H9 (cell line): ENCODE measurements around the gene DISC1. TPM values are rescaled to one million over a fixed set of nuclear protein-coding genes. Genes with fewer than 3 reads are reported as not detected.

Experiments
- DNase-seq: peaks from one replicate; pipeline ENCODE4 v3.0.0-alpha.2; 2017
- H2AFZ ChIP-seq: one replicate; pipeline ENCODE4 v1.6.1; 2013; ENCODE audit warnings: mild to moderate bottlenecking, low read length, control low read depth, moderate library complexity
- H2AK5ac ChIP-seq: 2 replicates; pipeline ENCODE4 v1.6.1; 2013; ENCODE audit warnings: low read length, control low read depth, mixed read lengths; ENCODE audit not compliant: insufficient read length
- H2BK120ac ChIP-seq: one replicate; pipeline ENCODE4 v1.6.1; 2013; ENCODE audit warnings: low read depth, mild to moderate bottlenecking, low read length, control low read depth, inconsistent platforms; ENCODE audit not compliant: poor library complexity, severe bottlenecking
- H2BK12ac ChIP-seq: 2 replicates; pipeline ENCODE4 v1.6.1; 2013; ENCODE audit warnings: low read length, control low read depth, mixed read lengths, low read depth; ENCODE audit not compliant: insufficient read length
- H2BK15ac ChIP-seq: 2 replicates; pipeline ENCODE4 v1.6.1; 2013; ENCODE audit warnings: low read depth, low read length, control low read depth
- H2BK20ac ChIP-seq: one replicate; pipeline ENCODE4 v1.6.1; 2013; ENCODE audit warnings: low read depth, mild to moderate bottlenecking, low read length, control low read depth, inconsistent platforms; ENCODE audit not compliant: poor library complexity, severe bottlenecking
- H2BK5ac ChIP-seq: 2 replicates; pipeline ENCODE4 v1.6.1; 2013; ENCODE audit warnings: low read length, control low read depth, mixed read lengths; ENCODE audit not compliant: insufficient read length
- H3K14ac ChIP-seq: 2 replicates; pipeline ENCODE4 v1.6.1; 2013; ENCODE audit warnings: low read length, control low read depth; ENCODE audit not compliant: insufficient read depth
- H3K18ac ChIP-seq: 2 replicates; pipeline ENCODE4 v1.6.1; 2013; ENCODE audit warnings: low read depth, mild to moderate bottlenecking, mixed read lengths, low read length, control low read depth; ENCODE audit not compliant: insufficient read length
- H3K23ac ChIP-seq: 2 replicates; pipeline ENCODE4 v1.6.1; 2013; ENCODE audit warnings: low read length, control low read depth, mixed read lengths, low read depth; ENCODE audit not compliant: insufficient read length
- H3K23me2 ChIP-seq: 2 replicates; pipeline ENCODE4 v1.6.1; 2013; ENCODE audit warnings: low read depth, mild to moderate bottlenecking, mixed read lengths, low read length, control low read depth; ENCODE audit not compliant: insufficient read length, poor library complexity, severe bottlenecking
- H3K27ac ChIP-seq: 2 replicates; pipeline ENCODE4 v1.5.1; 2013; ENCODE audit warnings: low read length, control low read depth, mixed read lengths, low read depth; ENCODE audit not compliant: insufficient read length
- H3K27me3 ChIP-seq: 2 replicates; pipeline ENCODE4 v1.6.1; 2013; ENCODE audit warnings: low read length, control low read depth, inconsistent platforms; ENCODE audit not compliant: insufficient read depth
- H3K4ac ChIP-seq: 2 replicates; pipeline ENCODE4 v1.6.1; 2013; ENCODE audit warnings: low read depth, mild to moderate bottlenecking, control low read depth, inconsistent platforms, low read length, moderate library complexity
- H3K4me1 ChIP-seq: 2 replicates; pipeline ENCODE4 v1.6.1; 2013; ENCODE audit warnings: low read length, control low read depth, inconsistent platforms; ENCODE audit not compliant: insufficient read depth
- H3K4me2 ChIP-seq: 2 replicates; pipeline ENCODE4 v1.6.1; 2013; ENCODE audit warnings: low read length, control low read depth, mixed read lengths; ENCODE audit not compliant: insufficient read length, insufficient read depth
- H3K56ac ChIP-seq: 2 replicates; pipeline ENCODE4 v1.6.1; 2013; ENCODE audit warnings: low read depth, mild to moderate bottlenecking, mixed read lengths, low read length, control low read depth; ENCODE audit not compliant: insufficient read length
- H3K79me1 ChIP-seq: 2 replicates; pipeline ENCODE4 v1.6.1; 2013; ENCODE audit warnings: low read depth, mild to moderate bottlenecking, moderate library complexity, low read length, control low read depth, inconsistent platforms; ENCODE audit not compliant: insufficient read depth, poor library complexity, severe bottlenecking
- H3K79me2 ChIP-seq: 2 replicates; pipeline ENCODE4 v1.6.1; 2013; ENCODE audit warnings: low read length, control low read depth, inconsistent platforms; ENCODE audit not compliant: insufficient read depth
- H3K9ac ChIP-seq: 2 replicates; pipeline ENCODE4 v1.6.1; 2013; ENCODE audit warnings: low read length, control low read depth, mixed read lengths; ENCODE audit not compliant: insufficient read length; ENCODE audit errors: extremely low read depth
- H3K9me3 ChIP-seq: one replicate; pipeline ENCODE4 v1.6.1; 2013; ENCODE audit warnings: low read depth, low read length, inconsistent platforms; ENCODE audit not compliant: control insufficient read depth
- H3T11ph ChIP-seq: one replicate; pipeline ENCODE4 v1.6.1; 2013; ENCODE audit warnings: mild to moderate bottlenecking, low read length, control low read depth, inconsistent platforms
- H4K20me1 ChIP-seq: one replicate; pipeline ENCODE4 v1.6.1; 2013; ENCODE audit not compliant: control insufficient read depth, insufficient read length, insufficient read depth
- H4K5ac ChIP-seq: 2 replicates; pipeline ENCODE4 v1.6.1; 2013; ENCODE audit warnings: low read depth, mild to moderate bottlenecking, mixed read lengths, low read length, control low read depth; ENCODE audit not compliant: insufficient read length
- H4K8ac ChIP-seq: replicated peaks from 2 replicates; pipeline ENCODE4 v1.6.1; 2013; ENCODE audit warnings: low read length, control low read depth, mixed read lengths, low read depth; ENCODE audit not compliant: insufficient read length
- H4K91ac ChIP-seq: 2 replicates; pipeline ENCODE4 v1.6.1; 2013; ENCODE audit warnings: low read depth, mild to moderate bottlenecking, moderate library complexity, mixed read lengths, low read length, control low read depth; ENCODE audit not compliant: insufficient read length
- H3K27ac Mint-ChIP-seq, 3 experiments: 2 replicates in 2 of 3; 3 replicates in 1 of 3; pipeline ENCODE4 v1.8.0; 2020 to 2021; ENCODE audit warnings: mixed read lengths in 3 of 3, mild to moderate bottlenecking in 1 of 3, moderate library complexity in 1 of 3
- H3K27me3 Mint-ChIP-seq: 2 replicates; pipeline ENCODE4 v1.8.0; 2021; ENCODE audit warnings: low read depth, mild to moderate bottlenecking, moderate library complexity, mixed read lengths
- H3K36me3 Mint-ChIP-seq, 3 experiments: 2 replicates in 2 of 3; 3 replicates in 1 of 3; pipeline ENCODE4 v1.8.0; 2020 to 2021; ENCODE audit warnings: low read depth in 3 of 3, mixed read lengths in 3 of 3; ENCODE audit not compliant: insufficient read depth in 1 of 3
- H3K4me1 Mint-ChIP-seq, 2 experiments: 2 replicates each; pipeline ENCODE4 v1.8.0; 2020; ENCODE audit warnings: mixed read lengths in 2 of 2
- H3K4me3 Mint-ChIP-seq, 2 experiments: 2 replicates in 1 of 2; 3 replicates in 1 of 2; pipeline ENCODE4 v1.8.0; 2020 to 2021; ENCODE audit warnings: mild to moderate bottlenecking in 2 of 2, mixed read lengths in 2 of 2, moderate library complexity in 1 of 2
- H3K9me3 Mint-ChIP-seq, 2 experiments: 2 replicates in 1 of 2; 3 replicates in 1 of 2; pipeline ENCODE4 v1.8.0; 2020; ENCODE audit warnings: mild to moderate bottlenecking in 2 of 2, mixed read lengths in 2 of 2, moderate library complexity in 1 of 2
- WGBS: extraction: QIAGEN DNeasy Blood & Tissue Kit; methylation state at CpG from one replicate; pipeline ENCODE4 v1.1.7; 2013; ENCODE audit warnings: missing lambda C conversion rate, low lambda C conversion rate, mixed read lengths; ENCODE audit not compliant: insufficient read length; ENCODE audit errors: extremely low coverage; 5-methylcytosine and 5-hydroxymethylcytosine counted together
- total RNA-seq: library from RNA; stranded (reverse); gene quantifications from 2 replicates; pipeline ENCODE4 v1.2.1, GENCODE V29; 2021
- TF ChIP-seq, protein P1 (sequence below): fragments of 200-600 bp; sonication (generic); conservative IDR thresholded peaks from 3 replicates; pipeline ENCODE4 v1.8.0; 2021; ENCODE audit warnings: antibody characterized with exemption, mild to moderate bottlenecking

Gene DISC1
- total RNA-seq, 1 experiment from 2014 or later, result 2.5 TPM

DNA sequence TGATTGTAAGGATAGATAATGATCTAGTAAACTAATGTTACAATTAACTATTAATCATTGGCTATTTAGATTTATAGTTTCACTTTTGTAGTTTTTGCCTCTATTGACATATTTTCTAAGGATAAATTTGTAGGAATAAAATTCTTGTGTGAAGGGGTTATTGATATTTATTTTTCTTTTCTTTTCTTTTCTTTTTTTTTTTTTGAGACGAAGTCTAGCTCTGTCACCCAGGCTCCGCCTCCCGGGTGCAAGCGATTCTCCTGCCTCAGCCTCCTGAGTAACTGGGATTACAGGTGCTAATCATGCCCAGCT lies 24.0 kb upstream of the DISC1 start:
- H3K27ac ChIP-seq, result no peak overlapping the region
- H2AK5ac ChIP-seq, result no peak overlapping the region
- H3K79me2 ChIP-seq, result no peaks in the 10 kb centered on the region
- H2BK120ac ChIP-seq, result no peak overlapping the region
- H4K91ac ChIP-seq, result no peak overlapping the region
- H3K9ac ChIP-seq, result no peak overlapping the region
- H4K5ac ChIP-seq, result no peak overlapping the region
- H3K18ac ChIP-seq, result no peak overlapping the region
- TF ChIP-seq, protein P1, sequence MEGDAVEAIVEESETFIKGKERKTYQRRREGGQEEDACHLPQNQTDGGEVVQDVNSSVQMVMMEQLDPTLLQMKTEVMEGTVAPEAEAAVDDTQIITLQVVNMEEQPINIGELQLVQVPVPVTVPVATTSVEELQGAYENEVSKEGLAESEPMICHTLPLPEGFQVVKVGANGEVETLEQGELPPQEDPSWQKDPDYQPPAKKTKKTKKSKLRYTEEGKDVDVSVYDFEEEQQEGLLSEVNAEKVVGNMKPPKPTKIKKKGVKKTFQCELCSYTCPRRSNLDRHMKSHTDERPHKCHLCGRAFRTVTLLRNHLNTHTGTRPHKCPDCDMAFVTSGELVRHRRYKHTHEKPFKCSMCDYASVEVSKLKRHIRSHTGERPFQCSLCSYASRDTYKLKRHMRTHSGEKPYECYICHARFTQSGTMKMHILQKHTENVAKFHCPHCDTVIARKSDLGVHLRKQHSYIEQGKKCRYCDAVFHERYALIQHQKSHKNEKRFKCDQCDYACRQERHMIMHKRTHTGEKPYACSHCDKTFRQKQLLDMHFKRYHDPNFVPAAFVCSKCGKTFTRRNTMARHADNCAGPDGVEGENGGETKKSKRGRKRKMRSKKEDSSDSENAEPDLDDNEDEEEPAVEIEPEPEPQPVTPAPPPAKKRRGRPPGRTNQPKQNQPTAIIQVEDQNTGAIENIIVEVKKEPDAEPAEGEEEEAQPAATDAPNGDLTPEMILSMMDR, result no peak
- H2AFZ ChIP-seq, result no peak overlapping the region
- no peaks in the 10 kb centered on the region for H3K27me3 ChIP-seq
- no peak overlapping the region for H3K56ac ChIP-seq
- no peak for DNase-seq
- no peak overlapping the region for H4K8ac ChIP-seq
- H3K9me3 ChIP-seq, result no peaks in the 10 kb centered on the region
- no peaks in the 10 kb centered on the region for H3K23me2 ChIP-seq
- no peaks in the 10 kb centered on the region for H3K79me1 ChIP-seq
- H3T11ph ChIP-seq, result no peak overlapping the region
- H3K4me1 Mint-ChIP-seq, result peaks cover 10 to 12% of the 10 kb centered on the region in 2 experiments
- no peak overlapping the region for H2BK15ac ChIP-seq
- H2BK20ac ChIP-seq, result no peak overlapping the region
- no CpG with 5 or more reads among the region's 4 CpGs for WGBS
- H4K20me1 ChIP-seq, result no peaks in the 10 kb centered on the region
- no peak overlapping the region for H2BK12ac ChIP-seq
- no peaks in the 10 kb centered on the region; a peak in 1 of 7 replicates for H3K36me3 Mint-ChIP-seq
- H3K14ac ChIP-seq, result no peak overlapping the region
- no peak overlapping the region for H3K27ac Mint-ChIP-seq
- H3K4ac ChIP-seq, result no peak overlapping the region
- no peaks in the 10 kb centered on the region for H3K9me3 Mint-ChIP-seq
- no peak overlapping the region for H3K4me3 Mint-ChIP-seq
- peaks cover 23% of the 10 kb centered on the region for H3K27me3 Mint-ChIP-seq
- no peak overlapping the region for H3K23ac ChIP-seq
- H3K4me1 ChIP-seq, result peaks cover 2% of the 10 kb centered on the region; the same call in 1 of the 2 replicates
- H2BK5ac ChIP-seq, result no peak overlapping the region
- no peak overlapping the region for H3K4me2 ChIP-seq
